Stimulated activated CD4-positive, alpha-beta T cell treated with anti-CD3 and anti-CD28 coated beads, Interleukin-1b, Interleukin-23, amount 100 ng/mL, for 1 hour (primary cell): Measurements from ENCODE around the gene IQCF2.
"Not testable (repeated sequence)": the region's sequence is repeated elsewhere in the genome, so short reads cannot be mapped to it uniquely, and the experiment has no call there.

Source experiments
- DNase-seq, 2 donors: peaks; one replicate each; pipeline ENCODE4 v3.0.0-alpha.2; 2020; ENCODE audit warnings: low read depth in 2 of 2

IQCF2 gene

DNA sequence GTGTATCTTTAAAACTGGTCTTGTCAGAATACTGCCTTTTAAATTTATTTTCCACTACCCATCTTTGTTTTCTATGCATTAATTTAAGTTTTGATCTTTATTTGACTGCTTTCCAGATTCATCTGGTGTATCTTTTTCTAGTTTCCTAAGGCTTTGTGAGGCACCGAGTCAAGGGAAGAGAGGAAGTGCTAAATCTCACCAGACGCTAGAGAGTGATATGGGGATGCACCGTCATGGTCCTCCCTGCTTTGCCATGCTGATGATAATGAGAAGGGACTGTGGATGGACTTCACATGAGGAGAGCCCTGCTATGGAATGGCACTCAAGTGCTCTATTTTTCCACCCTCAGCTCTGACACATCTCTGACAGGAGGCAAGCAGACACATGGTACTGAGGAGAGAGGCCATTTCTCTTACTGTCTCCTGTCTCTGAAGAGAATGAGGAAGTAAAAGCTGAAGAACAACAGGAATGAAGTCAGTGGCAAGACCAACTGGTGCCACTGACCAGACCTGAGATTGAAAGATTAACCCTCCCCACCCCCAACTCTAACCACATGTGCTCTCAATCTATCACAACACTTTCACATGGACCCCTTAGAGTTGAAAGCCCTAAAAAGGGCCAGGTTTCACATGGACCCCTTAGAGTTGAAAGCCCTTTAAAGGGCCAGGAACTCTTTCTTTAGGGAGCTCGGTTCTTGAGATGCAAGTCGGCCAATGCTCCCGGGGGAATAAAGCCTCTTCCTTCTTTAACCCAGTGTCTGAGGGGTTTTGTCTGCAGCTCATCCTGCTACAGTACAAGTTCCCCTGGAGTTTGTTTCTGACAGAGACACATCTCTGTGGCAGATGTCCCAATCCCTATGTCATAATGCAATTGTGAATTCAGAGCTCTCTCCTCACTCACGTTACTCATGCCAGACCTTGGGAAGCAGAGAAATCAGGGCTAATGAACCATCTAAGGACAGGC is at the start of gene IQCF2:
Gene IQCF2 (plus strand): TSS at position 913 of the 963 bp plus-strand sequence. CDS start 52 bp downstream, outside the sequence.
- no peak for DNase-seq

DNA sequence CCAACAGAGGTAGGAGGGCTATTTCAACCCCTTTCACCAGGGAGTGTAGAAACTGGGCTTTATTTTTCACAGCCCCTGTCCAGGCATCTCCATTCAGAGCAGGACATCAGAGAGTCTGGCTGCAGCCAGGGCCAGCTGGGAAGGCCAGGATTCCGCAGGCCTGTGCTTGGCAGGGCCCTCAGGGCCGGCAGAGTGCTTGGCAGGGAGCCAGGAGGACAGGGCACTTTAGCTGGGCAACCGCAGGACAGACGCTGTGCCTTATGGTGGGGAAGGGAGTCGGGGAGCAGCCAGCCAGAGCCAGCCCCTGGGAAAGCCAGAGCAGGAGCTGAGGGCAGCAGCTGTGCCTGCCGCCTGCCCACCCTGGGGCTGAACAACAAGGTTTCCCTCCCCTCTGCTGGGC is 47.9 kb upstream of the IQCF2 start:
- no peak for DNase-seq

DNA sequence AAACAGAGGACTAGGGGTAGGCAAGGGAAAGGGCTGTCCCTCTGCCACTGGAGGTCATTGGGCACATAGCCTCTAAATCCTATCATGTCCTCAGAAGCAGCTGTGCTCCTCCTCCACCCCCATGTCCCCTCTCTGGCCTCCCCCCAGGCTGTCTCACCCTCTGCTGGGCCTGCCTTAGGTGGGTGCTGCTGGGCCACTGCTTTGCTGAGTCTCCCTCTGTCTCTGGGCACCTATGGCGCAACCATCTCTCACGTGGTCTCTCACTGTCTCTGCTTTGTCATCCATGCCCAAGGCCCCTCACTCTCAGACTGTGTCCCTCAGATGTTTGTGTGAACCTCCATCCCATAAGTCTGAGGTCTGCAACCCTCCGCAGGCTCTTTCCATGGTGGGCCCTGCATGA is 47.4 kb upstream of the IQCF2 start:
- no peak for DNase-seq

DNA sequence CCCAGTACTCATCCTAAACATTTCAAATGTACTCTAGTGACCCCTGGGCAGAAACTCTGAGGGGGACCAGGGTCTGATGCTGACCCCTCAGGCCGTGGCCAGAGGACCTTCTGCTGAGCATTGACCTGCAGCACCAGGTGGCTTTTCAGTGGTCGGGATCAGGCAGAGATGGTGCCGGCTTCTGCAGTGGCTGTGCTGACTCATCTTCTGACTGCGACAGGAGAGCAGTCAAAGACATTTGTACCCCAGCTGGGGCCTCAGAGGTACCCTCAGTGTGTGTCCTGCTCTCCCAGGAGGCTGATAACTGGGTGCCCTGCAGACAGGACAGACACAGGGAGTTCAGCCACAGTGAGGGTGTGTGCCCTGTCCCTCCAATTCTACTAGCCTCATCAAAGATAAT is 45.8 kb upstream of the IQCF2 start:
- no peak for DNase-seq

GRCh38 chr3:51816723-51817122 is 44.7 kb upstream of the IQCF2 start:
- DNase-seq: no peak

DNA sequence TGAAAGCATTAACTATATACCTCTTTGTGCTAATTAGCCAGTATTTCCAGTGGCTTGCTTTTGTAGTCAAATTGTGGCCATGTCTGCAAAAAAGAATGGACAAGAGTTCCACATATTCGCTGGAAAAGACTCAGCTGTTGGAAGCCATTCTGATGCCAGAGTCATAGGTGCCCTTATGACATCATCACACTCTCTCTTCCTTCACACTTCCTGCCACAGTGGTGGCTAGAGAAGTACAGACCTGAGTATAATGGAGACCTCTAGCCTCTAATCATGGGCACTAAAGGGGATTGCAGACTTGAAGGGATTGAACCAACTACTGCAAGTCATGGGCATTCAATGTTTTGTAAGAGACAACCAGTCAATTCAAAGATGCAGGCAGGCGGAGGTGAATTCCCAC is 44.0 kb upstream of the IQCF2 start:
- no peak for DNase-seq

- no peak for DNase-seq
These were observed 42.3 kb upstream of the IQCF2 start for GRCh38 chr3:51819151-51819550.

GRCh38 chr3:51819709-51820406 is 41.6 kb upstream of the IQCF2 start:
- no peak for DNase-seq

DNA sequence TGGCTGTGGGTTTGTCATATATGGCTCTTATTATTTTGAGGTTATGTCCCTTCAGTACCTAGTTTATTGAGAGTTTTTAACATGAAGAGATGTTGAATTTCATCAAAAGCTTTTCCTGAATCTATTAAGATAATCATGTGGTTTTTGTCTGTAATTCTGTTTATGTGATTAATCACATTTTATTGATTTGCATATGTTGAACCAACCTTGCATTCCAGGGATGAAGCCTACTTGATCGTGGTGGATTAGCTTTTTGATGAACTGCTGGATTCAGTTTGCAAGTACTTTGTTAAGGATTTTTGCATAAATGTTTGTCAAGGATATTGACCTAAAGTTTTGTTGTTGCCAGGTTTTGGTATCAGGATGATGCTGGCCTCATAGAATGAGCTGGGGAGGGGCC is 33.1 kb upstream of the IQCF2 start:
- DNase-seq: no peak

DNA sequence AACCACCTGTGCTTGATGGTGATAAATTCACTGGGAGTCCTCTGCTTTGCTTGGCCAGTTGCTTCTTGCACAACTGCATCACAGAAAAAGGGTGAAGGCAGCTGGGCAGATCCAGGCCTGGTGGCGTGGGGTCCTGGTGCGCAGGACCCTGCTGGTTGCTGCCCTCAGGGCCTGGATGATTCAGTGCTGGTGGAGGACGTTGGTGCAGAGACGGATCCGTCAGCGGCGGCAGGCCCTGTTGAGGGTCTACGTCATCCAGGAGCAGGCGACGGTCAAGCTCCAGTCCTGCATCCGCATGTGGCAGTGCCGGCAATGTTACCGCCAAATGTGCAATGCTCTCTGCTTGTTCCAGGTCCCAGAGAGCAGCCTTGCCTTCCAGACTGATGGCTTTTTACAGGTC is 31.1 kb upstream of the IQCF2 start:
- no peak for DNase-seq

- no peak for DNase-seq
These were observed 30.5 kb upstream of the IQCF2 start for GRCh38 chr3:51830836-51831385.

DNA sequence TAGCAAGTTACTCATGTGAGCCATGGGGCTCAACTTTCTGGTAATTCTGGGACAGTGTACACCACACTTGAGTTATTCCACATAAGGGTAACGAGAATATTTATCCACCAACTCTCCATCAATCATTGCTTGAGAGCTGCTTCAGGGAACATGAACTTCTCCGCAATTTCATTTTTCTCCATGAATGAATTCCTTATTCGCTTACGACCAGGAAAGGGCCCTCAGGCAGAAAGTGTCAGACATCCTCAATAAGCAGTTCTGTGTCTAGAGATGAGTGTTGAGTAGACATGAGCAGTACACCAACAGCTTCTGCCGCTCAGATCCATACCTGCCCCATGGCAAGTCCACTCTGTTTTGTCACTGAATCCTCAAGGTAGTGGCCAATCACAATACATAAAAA is 24.8 kb upstream of the IQCF2 start:
- DNase-seq: no peak

DNA sequence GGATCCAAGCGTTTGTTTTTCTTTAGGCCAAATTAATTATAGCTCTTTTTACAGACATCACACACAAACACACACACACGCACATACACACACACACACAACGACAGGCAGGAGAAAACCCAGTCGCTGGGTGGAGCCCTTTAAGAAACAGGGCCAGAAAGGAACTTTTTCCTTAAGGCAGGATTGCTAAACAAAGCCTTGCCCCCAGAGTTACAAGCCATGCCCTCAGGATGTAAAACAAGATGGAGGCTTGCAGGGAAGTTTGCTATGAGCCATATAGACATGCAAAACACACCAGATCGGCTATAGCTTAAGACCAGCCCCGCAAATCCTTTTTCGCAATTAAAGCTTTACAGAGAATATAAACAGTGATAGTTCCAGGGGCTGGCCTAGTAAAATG is 16.3 kb upstream of the IQCF2 start:
- no peak for DNase-seq

GRCh38 chr3:51855411-51855810 is 6.0 kb upstream of the IQCF2 start:
- DNase-seq: not testable (repeated sequence)

GRCh38 chr3:51862886-51863285 is 1.5 kb downstream of the IQCF2 start:
- no peak for DNase-seq

GRCh38 chr3:51868896-51869295 is 7.5 kb downstream of the IQCF2 start:
- DNase-seq: not testable (repeated sequence)

DNA sequence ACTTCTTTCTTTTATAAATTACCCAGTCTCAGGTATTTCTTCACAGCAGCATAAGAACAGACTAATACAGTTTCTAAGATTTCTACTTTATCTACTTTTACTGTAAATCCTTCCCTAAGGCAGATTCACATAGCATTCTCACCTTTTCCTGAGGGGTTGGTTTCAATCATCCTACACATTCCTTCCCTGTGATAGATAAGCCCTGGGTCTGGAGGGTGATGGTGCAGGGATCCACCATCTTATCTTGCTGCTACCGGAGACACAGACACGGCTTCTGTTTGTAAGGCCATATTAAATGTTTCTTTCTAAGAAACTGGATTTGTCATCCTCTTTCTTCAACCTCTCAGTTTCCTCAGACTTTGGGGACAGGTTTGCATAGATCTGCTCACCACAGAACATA is 7.9 kb downstream of the IQCF2 start:
- no peak for DNase-seq

DNA sequence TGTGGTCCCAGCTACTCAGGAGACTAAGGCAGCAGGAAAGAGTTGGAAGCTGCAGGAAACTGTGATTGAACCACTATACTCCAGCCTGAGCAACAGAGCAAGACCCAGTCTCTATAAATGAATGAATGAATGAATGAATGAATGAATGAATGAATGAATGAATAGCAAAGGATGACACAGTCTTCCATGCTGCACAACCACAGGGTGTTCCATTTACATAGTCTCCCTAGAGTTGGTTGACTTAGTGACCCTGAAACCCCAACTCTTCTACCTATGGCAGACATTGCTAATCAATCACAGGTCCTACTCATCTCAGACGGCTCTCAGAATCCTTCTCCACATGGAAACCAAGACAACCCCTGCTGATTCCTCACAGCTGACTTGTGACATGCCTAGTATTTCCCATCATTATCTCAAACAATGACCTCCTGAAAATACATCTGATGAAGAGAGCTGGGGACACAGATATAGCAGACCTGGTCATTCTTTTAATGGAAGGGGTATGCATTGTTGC is 11.9 kb downstream of the IQCF2 start:
- no peak for DNase-seq

DNA sequence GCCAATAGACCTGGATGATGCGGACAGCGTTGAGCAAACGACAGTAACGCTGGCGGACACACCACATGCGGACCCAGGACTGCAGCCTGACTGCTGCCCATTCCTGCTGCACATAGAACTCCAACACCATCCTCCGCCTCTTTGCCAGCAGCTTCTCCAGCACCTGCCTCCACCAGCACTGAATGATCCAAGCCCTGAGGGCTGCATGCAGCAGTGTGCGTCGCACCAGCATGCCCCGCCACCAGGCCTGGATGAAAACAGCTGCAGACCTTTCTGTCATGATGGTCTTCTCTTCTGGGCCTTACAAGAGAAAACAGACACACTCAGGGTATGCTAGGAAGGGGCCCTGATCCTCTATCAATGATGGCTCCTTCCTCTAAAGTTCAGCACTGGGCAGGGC is 12.5 kb downstream of the IQCF2 start:
- no peak for DNase-seq

DNA sequence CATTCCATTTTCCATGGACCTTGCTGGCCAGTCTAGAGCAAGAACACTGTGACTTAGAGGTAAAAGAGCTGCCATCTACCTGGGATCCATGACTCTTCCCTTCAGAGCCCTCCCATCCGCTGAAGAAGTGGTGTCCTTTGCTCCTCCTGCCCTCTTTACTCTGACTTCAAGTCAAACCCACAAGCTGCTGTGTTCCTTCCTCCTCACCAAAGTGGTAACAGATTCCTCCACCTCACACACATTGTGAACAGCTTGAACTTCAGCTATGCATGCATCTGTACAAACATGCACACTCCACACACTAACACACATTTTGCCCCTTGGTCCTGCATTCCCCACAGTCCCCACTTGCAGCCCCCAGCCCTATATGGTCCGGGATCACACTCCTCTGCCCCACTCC is 13.0 kb downstream of the IQCF2 start:
- no peak for DNase-seq

DNA sequence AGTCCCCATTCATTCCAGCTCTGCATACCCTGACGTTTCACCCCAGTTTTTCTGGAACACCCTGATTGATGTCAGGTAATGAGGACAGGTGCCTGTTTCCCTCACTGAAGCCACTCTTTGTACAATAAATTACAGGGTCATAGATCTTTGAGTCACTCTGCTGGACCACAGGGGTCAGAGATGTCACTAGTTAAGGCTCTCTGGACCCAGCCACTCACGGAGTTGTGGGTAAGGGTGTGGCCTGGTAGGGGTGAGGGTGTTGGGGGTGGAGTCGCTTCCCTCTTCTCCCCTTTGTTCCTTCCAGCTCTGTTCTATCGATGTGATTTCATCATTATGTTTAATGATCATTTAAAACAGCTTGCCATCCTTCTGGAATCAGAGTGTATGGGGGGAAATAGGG is 13.5 kb downstream of the IQCF2 start:
- no peak for DNase-seq

DNA sequence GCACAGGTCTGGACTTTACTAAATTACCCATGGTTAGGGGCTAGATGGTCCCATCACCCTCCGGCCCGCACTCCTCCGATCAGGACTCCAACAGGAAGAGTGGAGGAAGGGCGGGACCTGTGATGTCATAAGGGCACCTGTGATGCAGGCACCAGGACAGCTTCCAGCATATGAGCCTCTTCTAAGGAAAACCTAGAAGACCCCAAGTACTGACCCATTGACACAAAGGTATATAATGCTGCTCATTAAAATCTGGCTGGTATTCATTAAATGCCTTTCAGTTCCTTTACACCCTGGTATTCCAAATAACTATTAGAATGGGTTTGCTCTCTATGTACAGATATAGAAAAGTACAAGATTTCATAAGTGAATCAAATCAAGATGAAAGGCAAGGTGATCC is 14.1 kb downstream of the IQCF2 start, which contains the start of gene IQCF5:
Gene IQCF5 (minus strand): TSS at position 101 of the 400 bp plus-strand sequence. CDS start 70 bp downstream, at position 31.
- no peak for DNase-seq
